Esophagus muscularis mucosa (tissue), 4 donors: ENCODE measurements around the gene PKP3. TPM values are rescaled to one million over a fixed set of nuclear protein-coding genes. Genes with fewer than 3 reads are reported as not detected.

ENCODE experiments used
- DNase-seq: peaks from one replicate; pipeline ENCODE4 v3.0.0-alpha.2; 2017; ENCODE audit errors: extremely low spot score
- H3K27ac ChIP-seq, 4 donors: fragments of 200-600 bp; sonication (generic); replicated peaks in 1 of 4; 1 replicate in 3 of 4; 2 replicates in 1 of 4; pipeline ENCODE4 v1.5.1; 2016 to 2019; ENCODE audit warnings: mild to moderate bottlenecking in 1 of 4
- H3K27me3 ChIP-seq, 4 donors: fragments of 200-600 bp; sonication (generic); one replicate each; pipeline versions ENCODE4 v1.5.1 to v1.6.0; 2016 to 2019
- H3K36me3 ChIP-seq, 4 donors: fragments of 200-600 bp; sonication (generic); one replicate each; pipeline ENCODE4 v1.5.1; 2016 to 2019
- H3K4me1 ChIP-seq, 4 donors: fragments of 200-600 bp; sonication (generic); one replicate each; pipeline ENCODE4 v1.5.1; 2016 to 2019
- H3K4me3 ChIP-seq, 4 donors: fragments of 200-600 bp; sonication (generic); 1 replicate in 2 of 4; 2 replicates in 2 of 4; pipeline ENCODE4 v1.5.1; 2016 to 2019; ENCODE audit warnings: mild to moderate bottlenecking in 4 of 4, moderate library complexity in 1 of 4
- H3K9me3 ChIP-seq, 4 donors: fragments of 200-600 bp; sonication (generic); 1 replicate in 3 of 4; 2 replicates in 1 of 4; pipeline ENCODE4 v1.5.1; 2016 to 2019
- CTCF ChIP-seq, 3 experiments: fragments of 200-600 bp in 2 of 3; fragments of 450-650 bp in 1 of 3; sonication (generic) in 2 of 3; IDR thresholded peaks; one replicate each; pipeline ENCODE4 v1.5.1; 2017 to 2019; ENCODE audit warnings: antibody characterized with exemption in 3 of 3, mild to moderate bottlenecking in 2 of 3, moderate library complexity in 1 of 3
- EP300 ChIP-seq: sonication (generic); formaldehyde crosslinking; IDR thresholded peaks from one replicate; pipeline ENCODE4 v1.6.1; 2017; ENCODE audit warnings: antibody characterized with exemption
- POLR2A ChIP-seq: fragments of 450-650 bp; IDR thresholded peaks from one replicate; pipeline ENCODE4 v1.6.1; 2017; ENCODE audit warnings: antibody characterized with exemption, moderate library complexity, mild to moderate bottlenecking, low read depth
- POLR2AphosphoS5 ChIP-seq, 2 donors: sonication (generic); formaldehyde crosslinking; IDR thresholded peaks; one replicate each; pipeline ENCODE4 v1.6.1; 2017; ENCODE audit warnings: antibody characterized with exemption in 2 of 2
- WGBS: methylation state at CpG from one replicate; pipeline ENCODE4 v1.1.5; 2018; 5-methylcytosine and 5-hydroxymethylcytosine counted together
- intact Hi-C: fragments of 100-400 bp; cut with DNase I; formaldehyde crosslinking; loops from one replicate; pipeline ENCODE4 v1.15.1; 2023
- total RNA-seq, 4 donors: library from RNA; depleted of rRNA; stranded (reverse); fragments of >200 nt; gene quantifications; one replicate each; pipeline versions ENCODE4 v1.1.0 to v1.2.1, GENCODE V29; 2016

The PKP3 gene
- total RNA-seq, 4 donors from 2014 or later = 0.17 to 1.1 (median 0.51) TPM

- TF ChIP-seq EP300 (no peak), CTCF (IDR thresholded peaks at IDR 0.05) (no peak), POLR2AphosphoS5 (IDR thresholded peaks at IDR 0.05) (no peak), POLR2A (no peak)
- H3K27ac ChIP-seq = no peak overlapping the region
- H3K9me3 ChIP-seq = peaks cover 0 to 6% (median 0%) of the 10 kb centered on the region in 4 donors
- intact Hi-C loops = no loop called here
- WGBS = 81% methylated on average over 4 of the region's 35 CpGs
- no peak overlapping the region for H3K4me3 ChIP-seq
- H3K36me3 ChIP-seq = peaks cover 0 to 14% (median 0%) of the 10 kb centered on the region in 4 donors
- DNase-seq = no peak
- H3K4me1 ChIP-seq = no peaks in the 10 kb centered on the region
- H3K27me3 ChIP-seq = peaks cover 0 to 29% (median 0%) of the 10 kb centered on the region in 4 donors
Measured at GRCh38 chr11:381501-382072, 12.4 kb upstream of the PKP3 start.

GRCh38 chr11:382081-382629, 11.9 kb upstream of the PKP3 start:
- H3K4me3 ChIP-seq = no peak overlapping the region
- H3K27ac ChIP-seq = no peak overlapping the region
- intact Hi-C loops = no loop called here
- no peak for DNase-seq
- 80% methylated on average over 10 of the region's 11 CpGs for WGBS
- peaks cover 0 to 11% (median 0%) of the 10 kb centered on the region in 4 donors for H3K36me3 ChIP-seq
- H3K4me1 ChIP-seq = no peaks in the 10 kb centered on the region
- peaks cover 0 to 29% (median 0%) of the 10 kb centered on the region in 4 donors for H3K27me3 ChIP-seq
- peaks cover 0 to 10% (median 0%) of the 10 kb centered on the region in 4 donors for H3K9me3 ChIP-seq
- no peak for TF ChIP-seq EP300
- no peak for TF ChIP-seq POLR2A
- no peak for TF ChIP-seq CTCF (IDR thresholded peaks at IDR 0.05)
- no peak for TF ChIP-seq POLR2AphosphoS5 (IDR thresholded peaks at IDR 0.05)

GRCh38 chr11:383431-383830, 10.6 kb upstream of the PKP3 start:
- Histone ChIP-seq H3K27me3 (peaks cover 0 to 29% (median 0%) of the 10 kb centered on the region in 4 donors), H3K9me3 (peaks cover 0 to 10% (median 0%) of the 10 kb centered on the region in 4 donors), H3K27ac (no peak overlapping the region), H3K4me1 (no peaks in the 10 kb centered on the region), H3K36me3 (peaks cover 0 to 5% (median 0%) of the 10 kb centered on the region in 4 donors), H3K4me3 (no peak overlapping the region)
- intact Hi-C loops = no loop called here
- 91% methylated on average over 12 of the region's 14 CpGs for WGBS
- DNase-seq = no peak
- no peak for TF ChIP-seq POLR2A
- no peak for TF ChIP-seq EP300
- no peak for TF ChIP-seq CTCF (IDR thresholded peaks at IDR 0.05)
- no peak for TF ChIP-seq POLR2AphosphoS5 (IDR thresholded peaks at IDR 0.05)

GRCh38 chr11:384511-384910, 9.5 kb upstream of the PKP3 start:
- H3K4me3 ChIP-seq = no peak overlapping the region
- TF ChIP-seq POLR2AphosphoS5 (IDR thresholded peaks at IDR 0.05) (no peak), POLR2A (no peak), EP300 (no peak), CTCF (IDR thresholded peaks at IDR 0.05) (no peak)
- intact Hi-C loops = no loop called here
- no peaks in the 10 kb centered on the region for H3K4me1 ChIP-seq
- peaks cover 0 to 10% (median 0%) of the 10 kb centered on the region in 4 donors for H3K9me3 ChIP-seq
- 40% methylated on average over 2 of the region's 16 CpGs for WGBS
- DNase-seq = no peak
- peaks cover 0 to 5% (median 0%) of the 10 kb centered on the region in 4 donors for H3K36me3 ChIP-seq
- peaks cover 0 to 24% (median 0%) of the 10 kb centered on the region in 4 donors for H3K27me3 ChIP-seq
- H3K27ac ChIP-seq = no peak overlapping the region
